ENCODE measurements around the gene GOPC.

GOPC gene

DNA sequence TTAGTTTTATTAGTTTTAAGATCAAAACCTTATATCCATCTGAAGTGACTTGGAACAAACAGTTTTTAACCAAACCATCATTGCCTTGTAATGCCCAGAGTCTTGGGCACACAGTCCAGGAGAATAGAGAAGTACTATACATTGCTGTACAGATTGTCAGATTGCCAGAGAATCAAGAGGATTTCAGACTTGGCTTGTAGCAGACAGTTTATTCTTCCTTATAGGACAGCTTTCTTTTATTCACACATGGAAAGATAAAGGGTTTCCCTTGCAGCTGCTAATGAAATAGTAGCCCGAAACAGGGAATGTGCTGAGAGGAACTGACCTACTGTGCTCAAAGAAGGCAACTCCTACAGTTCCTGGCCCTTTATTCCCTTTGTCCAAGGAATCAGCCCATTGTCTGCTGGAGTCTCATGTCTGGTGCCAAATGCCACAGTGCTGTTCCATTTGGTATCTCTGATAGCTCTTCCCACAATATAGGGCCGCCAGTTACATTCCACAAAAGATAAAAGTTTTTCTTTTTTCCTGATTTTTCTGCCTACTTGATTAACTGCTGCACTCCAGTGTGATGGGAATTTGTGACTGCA is 89.2 kb downstream of the GOPC start:
- DNase-seq: no peak

- no peak for DNase-seq
These were observed 90.1 kb downstream of the GOPC start for GRCh38 chr6:117512056-117512828.
